Measurements from ENCODE around the gene TMEM170B.

The TMEM170B gene

GRCh38 chr6:11622156-11622555, 84.6 kb downstream of the TMEM170B start:
- no peak for DNase-seq

GRCh38 chr6:11623272-11623671, 85.7 kb downstream of the TMEM170B start:
- DNase-seq: no peak

- DNase-seq: no peak
Measured at GRCh38 chr6:11625302-11625701, 87.8 kb downstream of the TMEM170B start.

DNA sequence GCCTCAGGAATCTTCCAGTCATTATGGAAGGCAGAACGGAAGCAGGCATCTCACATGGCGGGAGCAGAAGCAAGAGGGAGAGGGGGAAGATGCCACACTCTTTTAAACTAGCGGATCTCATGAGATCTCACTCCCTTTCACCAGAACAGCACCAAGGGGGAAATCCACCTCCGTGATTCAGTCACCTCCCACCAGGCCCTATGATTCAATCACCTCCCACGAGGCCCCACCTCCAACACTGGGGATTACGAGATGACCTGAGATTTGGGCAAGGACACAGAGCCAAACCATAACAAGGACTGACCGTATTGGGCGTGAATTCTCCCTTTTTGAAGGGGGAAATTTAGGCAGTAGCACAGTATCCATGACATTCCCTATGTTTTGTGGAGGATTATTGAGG, 88.8 kb downstream of the TMEM170B start:
- no peak for DNase-seq

- DNase-seq: no peak
Measured at GRCh38 chr6:11628562-11628961, 91.0 kb downstream of the TMEM170B start.

DNA sequence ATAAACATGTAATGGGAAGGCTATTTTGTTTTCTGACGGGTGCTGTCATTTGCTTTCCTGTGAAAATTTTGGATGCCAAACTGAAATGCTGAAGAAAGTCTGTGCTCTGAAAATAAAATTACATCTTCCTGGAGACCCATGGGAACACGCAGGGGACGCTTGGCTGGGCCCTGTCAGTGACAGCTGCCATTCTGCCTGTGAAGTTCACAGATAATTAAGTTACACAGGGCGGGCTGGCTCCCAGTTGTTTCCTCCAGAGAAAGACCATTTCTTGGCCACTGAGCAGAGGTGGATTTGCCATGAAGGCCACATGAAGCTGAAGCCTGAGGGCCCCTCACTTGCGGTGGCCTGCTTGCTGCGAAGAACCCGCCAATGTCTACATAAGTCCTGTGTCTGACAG, 93.5 kb downstream of the TMEM170B start:
- DNase-seq: no peak

DNA sequence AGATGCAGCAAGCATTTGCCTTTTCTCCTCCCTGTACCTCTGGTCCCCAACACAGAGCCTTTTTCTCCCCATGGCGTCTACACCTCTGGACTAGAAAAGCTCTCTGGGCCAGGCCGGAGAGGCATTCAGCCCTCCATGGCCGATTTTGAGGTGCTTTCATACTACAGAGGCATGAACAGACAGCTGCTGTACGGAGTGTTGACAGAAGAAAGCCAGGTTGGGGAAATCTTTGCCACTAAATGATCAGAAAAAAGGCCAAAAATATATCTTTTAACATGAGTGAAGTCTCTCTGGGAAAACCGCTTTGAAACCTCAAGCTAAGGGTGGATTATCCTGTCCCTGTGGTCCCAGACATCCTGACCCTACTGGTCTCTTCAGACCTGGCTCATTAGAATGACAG, 94.0 kb downstream of the TMEM170B start:
- DNase-seq: no peak

- no peak for DNase-seq
Measured at GRCh38 chr6:11632231-11632630, 94.7 kb downstream of the TMEM170B start.

DNA sequence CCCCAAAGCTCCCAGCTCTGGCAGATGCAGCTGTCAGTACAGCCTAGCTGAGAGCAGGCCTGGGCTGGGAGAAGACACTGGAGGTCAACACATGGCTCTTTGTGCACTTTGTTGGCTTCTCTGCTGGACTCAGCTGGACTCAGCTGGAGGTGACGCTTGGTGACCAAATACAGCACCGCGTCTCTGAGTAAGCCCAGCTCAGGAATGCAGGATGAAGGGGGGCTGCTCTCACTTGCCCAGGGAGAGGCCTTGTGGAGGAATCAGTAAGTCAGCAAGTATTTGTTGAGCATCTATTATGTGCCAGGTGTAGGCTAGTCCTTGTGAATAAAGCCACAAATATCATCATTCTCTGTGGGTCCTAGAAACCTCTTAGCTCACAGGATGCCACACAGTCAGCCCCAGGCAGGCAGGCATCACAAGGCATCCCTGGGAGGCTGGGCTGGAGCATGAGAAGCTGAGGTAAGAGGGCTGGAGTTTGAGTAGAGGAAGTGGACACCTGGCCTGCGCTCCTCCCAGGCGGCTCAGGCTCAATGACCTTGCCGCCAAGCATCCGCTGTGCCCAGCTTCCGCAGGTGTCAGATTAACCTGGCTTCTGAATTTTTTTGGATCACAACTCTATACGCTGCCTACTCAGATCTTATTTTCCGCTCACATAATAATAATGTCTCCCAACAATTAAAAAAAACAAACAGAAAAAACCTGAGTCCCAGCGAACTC, 95.4 kb downstream of the TMEM170B start:
- DNase-seq: no peak

Measured in GF-D8 (cell line).